Activated CD8-positive, alpha-beta memory T cell treated with anti-CD3 and anti-CD28 coated beads, Interleukin-2, amount 50 U/mL, for 24 hours (primary cell): ENCODE measurements around the gene TRIM2.

Source experiments
- DNase-seq: peaks from one replicate; pipeline ENCODE4 v3.0.0-alpha.2; 2020; ENCODE audit errors: extremely low read depth

The TRIM2 gene

DNA sequence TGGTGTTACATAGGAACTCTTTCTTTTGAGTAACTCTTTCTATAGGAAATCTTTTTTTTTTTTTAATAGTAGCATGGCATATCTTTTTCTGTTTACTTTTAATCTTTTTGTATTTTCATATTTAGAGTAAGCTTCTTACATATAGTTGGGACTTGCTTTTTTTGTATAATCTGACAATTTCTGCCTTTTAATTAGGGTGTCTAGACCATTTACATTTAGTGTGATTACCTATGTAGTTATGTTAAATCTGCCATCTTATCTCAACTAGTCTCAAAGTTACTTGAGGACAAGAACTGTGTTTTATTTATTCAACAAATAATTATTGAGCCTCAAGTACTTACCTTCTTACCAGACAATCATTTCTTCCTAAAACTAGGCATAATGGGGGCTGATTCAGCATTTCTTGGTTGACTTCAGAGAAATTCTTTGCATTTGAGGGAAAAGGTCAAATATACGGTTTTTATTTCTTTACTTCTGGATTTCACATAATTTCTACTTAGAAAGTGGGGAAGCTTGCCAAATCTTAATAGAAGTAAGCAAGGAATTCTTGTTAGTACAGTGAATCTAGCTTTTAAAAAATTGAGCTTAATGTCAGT is 168.8 kb downstream of the TRIM2 start:
- no peak for DNase-seq

DNA sequence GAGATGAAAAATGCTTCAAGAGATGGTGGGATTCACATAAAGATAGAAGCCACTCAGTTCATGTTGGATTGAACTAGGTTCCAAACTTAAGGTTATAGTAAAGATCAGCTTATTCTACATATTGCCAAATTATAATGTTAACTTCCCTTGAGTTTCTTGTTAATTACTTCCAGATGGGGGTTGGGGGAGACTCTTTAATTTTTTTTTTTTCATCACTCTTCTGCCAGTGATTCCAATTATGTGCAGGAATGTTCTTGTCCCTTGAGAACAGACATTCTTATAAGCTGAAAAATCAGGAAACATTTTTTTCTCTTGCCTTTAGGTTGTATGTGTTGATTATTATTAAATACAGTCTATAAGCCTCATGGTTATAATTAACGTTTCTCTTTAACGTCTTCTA is 170.2 kb downstream of the TRIM2 start:
- DNase-seq = no peak

DNA sequence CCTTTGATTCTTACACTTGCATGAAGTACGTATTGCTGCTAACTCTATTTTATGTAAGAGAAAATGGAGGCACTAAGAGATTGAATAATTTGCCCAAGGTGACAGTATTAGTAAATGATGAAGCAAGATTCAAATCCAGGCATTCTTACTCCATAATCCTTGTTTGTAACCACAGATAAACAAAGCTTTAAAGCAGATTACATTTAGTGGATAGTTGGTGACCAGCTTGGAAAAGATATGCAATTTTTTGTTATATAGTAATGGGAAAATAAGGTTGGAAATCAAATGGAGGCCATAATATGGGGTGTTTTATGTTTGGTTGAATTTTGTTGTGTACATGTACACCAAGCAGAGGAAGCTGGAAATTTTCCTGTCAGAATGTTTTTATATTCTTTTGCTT is 171.1 kb downstream of the TRIM2 start:
- no peak for DNase-seq

DNA sequence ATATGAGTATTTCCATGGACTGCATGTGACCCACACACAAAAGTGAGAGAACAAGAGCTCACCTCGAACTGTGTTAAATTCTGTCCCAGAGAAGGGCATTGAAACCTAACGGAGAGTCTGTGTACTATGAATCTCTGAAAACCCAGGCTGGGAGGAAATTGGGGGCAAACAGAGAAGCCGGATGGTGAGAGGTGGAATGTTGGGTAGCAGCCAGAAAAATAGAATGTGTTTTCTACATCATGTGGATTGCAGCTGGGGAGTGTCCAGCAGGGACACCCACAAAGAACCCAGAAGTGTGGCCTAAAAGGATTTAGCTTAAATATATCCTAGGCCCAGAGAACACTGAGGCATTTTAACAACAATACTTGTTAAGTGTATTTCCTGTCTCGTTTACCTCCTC is 178.9 kb downstream of the TRIM2 start:
- no peak for DNase-seq

DNA sequence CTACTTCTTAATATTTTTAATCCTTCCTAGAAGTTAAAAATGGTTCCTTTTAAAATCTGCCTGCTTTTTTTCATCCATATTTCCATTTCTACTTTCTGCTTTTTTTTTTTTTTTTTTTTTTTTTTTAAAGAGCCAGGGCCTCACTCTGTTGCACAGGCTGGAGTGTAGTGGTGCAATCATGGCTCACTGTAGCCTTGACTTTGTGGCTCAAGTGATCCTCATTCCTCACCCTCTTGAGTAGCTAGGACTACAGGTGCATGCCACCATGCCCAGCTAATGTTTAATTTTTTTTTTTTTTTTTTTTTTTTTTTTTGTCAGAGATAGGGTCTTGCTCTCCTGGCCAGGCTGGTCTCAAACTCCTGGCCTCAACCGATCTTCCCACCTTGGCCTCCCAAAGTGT is 179.9 kb downstream of the TRIM2 start:
- DNase-seq = no peak

DNA sequence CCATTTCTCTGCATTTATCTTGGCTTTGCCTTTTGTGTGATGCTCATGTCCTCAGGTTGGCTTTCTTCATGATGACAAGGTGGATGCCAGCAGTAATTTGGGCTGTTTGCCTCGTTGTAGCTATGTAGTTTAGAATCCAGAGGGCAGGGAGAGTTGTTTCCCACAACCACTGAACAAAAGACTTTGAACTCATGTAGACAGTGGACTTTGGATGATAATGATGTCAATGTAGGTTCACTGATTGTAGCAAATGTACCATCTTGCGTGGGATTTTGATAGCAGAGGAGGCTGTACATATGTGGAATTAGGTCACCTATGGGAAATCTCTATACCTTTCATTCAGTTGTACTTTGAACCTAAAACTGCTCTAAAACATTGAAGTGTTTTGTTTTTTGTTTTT is 181.5 kb downstream of the TRIM2 start:
- no peak for DNase-seq

DNA sequence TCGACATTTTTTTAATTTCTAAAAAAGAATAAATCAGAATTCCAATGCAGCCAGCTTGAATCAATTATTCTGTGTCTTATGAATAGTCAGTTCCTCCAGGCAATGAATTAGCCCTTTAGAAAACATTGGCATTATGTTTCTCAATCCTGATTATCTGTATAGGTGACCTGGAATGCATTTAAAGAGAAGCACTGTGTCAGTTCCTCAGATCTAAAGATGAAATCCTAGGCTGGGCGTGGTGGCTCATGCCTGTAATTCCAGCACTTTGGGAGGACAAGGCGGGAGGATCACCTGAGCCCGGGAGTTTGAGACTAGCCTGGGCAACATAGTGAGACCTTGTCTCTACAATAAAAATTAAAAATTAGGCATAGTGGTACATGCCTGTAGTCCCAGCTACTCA is 183.7 kb downstream of the TRIM2 start:
- no peak for DNase-seq
